Body of pancreas (tissue), 4 donors: ENCODE data around the gene DCTN4. TPM values are rescaled to one million over a fixed set of nuclear protein-coding genes. Genes with fewer than 3 reads are reported as not detected.
A peak's percentile ranks its signal among the peaks of the same experiment; 100 is the strongest.

ENCODE experiments used
- ATAC-seq: fragments of 150-250 bp; one replicate; pipeline ENCODE4 v1.9.1; 2016
- DNase-seq, 4 donors: peaks; one replicate each; pipeline ENCODE4 v3.0.0-alpha.2; 2019
- H3K27ac ChIP-seq, 4 donors: fragments of 200-600 bp; sonication (generic); 1 replicate in 3 of 4; 2 replicates in 1 of 4; pipeline versions ENCODE4 v1.5.1 to v1.6.1; 2016 to 2019; ENCODE audit warnings: mild to moderate bottlenecking in 1 of 4, mixed read lengths in 1 of 4, moderate library complexity in 1 of 4
- H3K27me3 ChIP-seq, 2 donors: fragments of 200-600 bp; sonication (generic); one replicate each; pipeline ENCODE4 v1.6.0; 2016; ENCODE audit warnings: mild to moderate bottlenecking in 1 of 2
- H3K36me3 ChIP-seq, 2 donors: fragments of 200-600 bp; sonication (generic); replicated peaks in 1 of 2; 2 replicates each; pipeline ENCODE4 v1.5.1; 2016; ENCODE audit warnings: low read depth in 2 of 2; ENCODE audit not compliant: insufficient read depth in 1 of 2
- H3K4me1 ChIP-seq: fragments of 200-600 bp; sonication (generic); one replicate; pipeline ENCODE4 v1.6.0; 2016
- H3K4me3 ChIP-seq, 2 donors: fragments of 200-600 bp; sonication (generic); 1 replicate in 1 of 2; 2 replicates in 1 of 2; pipeline ENCODE4 v1.5.1; 2016 to 2019
- H3K9me3 ChIP-seq, 3 donors: fragments of 200-600 bp; sonication (generic); 1 replicate in 2 of 3; 2 replicates in 1 of 3; pipeline ENCODE4 v1.5.1; 2016
- CTCF ChIP-seq, 7 experiments: fragments of 450-650 bp in 4 of 7; fragments of 200-600 bp in 3 of 7; sonication (generic) in 3 of 7; IDR thresholded peaks; one replicate each; pipeline ENCODE4 v1.5.1; 2016 to 2019; ENCODE audit warnings: antibody characterized with exemption in 7 of 7
- POLR2A ChIP-seq, 3 donors: fragments of 450-650 bp; IDR thresholded peaks; one replicate each; pipeline ENCODE4 v1.6.1; 2016; ENCODE audit warnings: antibody characterized with exemption in 3 of 3, mild to moderate bottlenecking in 2 of 3
- WGBS, 2 donors: methylation state at CpG; one replicate each; pipeline ENCODE4 v1.1.5; 2017; 5-methylcytosine and 5-hydroxymethylcytosine counted together
- intact Hi-C: fragments of 100-400 bp; cut with DNase I; formaldehyde crosslinking; loops from one replicate; pipeline ENCODE4 v1.15.1; 2023
- total RNA-seq, 2 donors: library from RNA; depleted of rRNA; stranded (reverse); fragments of >200 nt; gene quantifications; one replicate each; pipeline ENCODE4 v1.1.0, GENCODE V29; 2016

Gene DCTN4
- total RNA-seq = 10 to 100 TPM; 30.6 to 49.4 TPM

- peak within 1 kb of the TSS; percentile 18 to 71 for H3K4me3 ChIP-seq
These were observed at the start of gene DCTN4 for GRCh38 chr5:150758531-150759333. TSS of gene DCTN4 (minus strand) at chr5:150759017. CDS start at chr5:150758993, 24 bp downstream.

GRCh38 chr5:150804388-150804787 lies 45.6 kb upstream of the DCTN4 start:
- Histone ChIP-seq H3K9me3 (no peaks in the 10 kb centered on the region), H3K27me3 (no peaks in the 10 kb centered on the region), H3K36me3 (no peaks in the 10 kb centered on the region), H3K27ac (no peak overlapping the region), H3K4me1 (peaks cover 12% of the 10 kb centered on the region), H3K4me3 (no peak overlapping the region)
- ATAC-seq (no peak), DNase-seq (no peak)
- TF ChIP-seq CTCF (IDR thresholded peaks at IDR 0.05) (no peak), POLR2A (IDR thresholded peaks at IDR 0.05) (no peak)
- intact Hi-C loops = no loop called here
- 83 to 94% methylated on average over 6 of the region's 6 CpGs for WGBS, 2 donors

More at GRCh38 chr5:150758531-150759333, at the start of gene DCTN4:
- DNase-seq (peak; percentile 95 to 98 (median 95)), ATAC-seq (peak; percentile 96)
- 1% methylated on average over 33 to 51 of the region's 51 CpGs for WGBS, 2 donors
- Histone ChIP-seq H3K27me3 (no peaks in the 10 kb centered on the region), H3K9me3 (no peaks in the 10 kb centered on the region), H3K36me3 (peaks cover 0 to 3% of the 10 kb centered on the region in 2 donors), H3K27ac (peak within 1 kb of the TSS; percentile 83 to 97 (median 96)), H3K4me1 (peaks cover 45% of the 10 kb centered on the region)
- intact Hi-C loops = no loop called here
- peak in 2 of 3 donors; percentile 63 to 75 for TF ChIP-seq POLR2A (IDR thresholded peaks at IDR 0.05)
- peak in 1 of 7 experiments; percentile 3 for TF ChIP-seq CTCF (IDR thresholded peaks at IDR 0.05)

- Histone ChIP-seq H3K4me3 (no peak overlapping the region), H3K36me3 (no peaks in the 10 kb centered on the region), H3K27ac (peak overlapping the region in 3 of 4 donors; percentile 17 to 42 (median 37)), H3K27me3 (no peaks in the 10 kb centered on the region), H3K4me1 (peaks cover 12% of the 10 kb centered on the region), H3K9me3 (no peaks in the 10 kb centered on the region)
- ATAC-seq = peak; percentile 89
- DNase-seq = peak in 2 of 4 donors; percentile 24 to 48
- 4 to 8% methylated on average over 15 of the region's 15 CpGs for WGBS, 2 donors
- TF ChIP-seq CTCF (IDR thresholded peaks at IDR 0.05) = peak in 6 of 7 experiments; percentile 42 to 70 (median 60)
- no peak for TF ChIP-seq POLR2A (IDR thresholded peaks at IDR 0.05)
- intact Hi-C loops = no loop called here
These were observed 42.5 kb upstream of the DCTN4 start for GRCh38 chr5:150801117-150801927.

- H3K4me1 ChIP-seq = peaks cover 18% of the 10 kb centered on the region
- no peak overlapping the region for H3K27ac ChIP-seq
- no peaks in the 10 kb centered on the region for H3K36me3 ChIP-seq
- ATAC-seq (no peak), DNase-seq (no peak)
- TF ChIP-seq CTCF (IDR thresholded peaks at IDR 0.05) (no peak), POLR2A (IDR thresholded peaks at IDR 0.05) (no peak)
- intact Hi-C loops = no loop called here
- no peaks in the 10 kb centered on the region for H3K9me3 ChIP-seq
- H3K27me3 ChIP-seq = no peaks in the 10 kb centered on the region
- no peak overlapping the region for H3K4me3 ChIP-seq
- 93 to 98% methylated on average over 2 of the region's 2 CpGs for WGBS, 2 donors
These were observed 38.6 kb upstream of the DCTN4 start for GRCh38 chr5:150797384-150797783.
